Adrenal gland (tissue), 12 donors: ENCODE measurements around the gene DNAH1. TPM values are rescaled to one million over a fixed set of nuclear protein-coding genes. Genes with fewer than 3 reads are reported as not detected.
A peak's percentile ranks its signal among the peaks of the same experiment; 100 is the strongest.

Experiments used
- DNase-seq, 7 donors: peaks; one replicate each; pipeline ENCODE4 v3.0.0-alpha.2; 2019 to 2020
- H3K27ac ChIP-seq, 5 donors: fragments of 200-600 bp; sonication (generic) in 4 of 5; 1 replicate in 3 of 5; 2 replicates in 2 of 5; pipeline versions ENCODE4 v1.5.1 to v1.8.0; 2016 to 2020; ENCODE audit warnings: mild to moderate bottlenecking in 1 of 5
- H3K27me3 ChIP-seq: fragments of 200-600 bp; 2 replicates; pipeline ENCODE4 v1.8.0; 2021
- H3K36me3 ChIP-seq, 2 donors: fragments of 200-600 bp; replicated peaks in 1 of 2; 1 replicate in 1 of 2; 2 replicates in 1 of 2; pipeline versions ENCODE4 v1.5.1 to v1.8.0; 2018 to 2022
- H3K4me1 ChIP-seq, 2 donors: fragments of 200-600 bp; replicated peaks in 1 of 2; 1 replicate in 1 of 2; 2 replicates in 1 of 2; pipeline versions ENCODE4 v1.5.1 to v1.8.0; 2018 to 2021
- H3K4me3 ChIP-seq, 4 donors: fragments of 200-600 bp; sonication (generic) in 3 of 4; one replicate each; pipeline ENCODE4 v1.5.1; 2016 to 2018
- H3K9me3 ChIP-seq, 3 donors: fragments of 200-600 bp; sonication (generic) in 1 of 3; replicated peaks in 1 of 3; 1 replicate in 2 of 3; 2 replicates in 1 of 3; pipeline versions ENCODE4 v1.5.1 to v1.8.0; 2016 to 2021
- CTCF ChIP-seq, 6 experiments: fragments of 450-650 bp in 4 of 6; fragments of 200-600 bp in 2 of 6; sonication (generic) in 1 of 6; IDR thresholded peaks; 1 replicate in 5 of 6; 2 replicates in 1 of 6; pipeline versions ENCODE4 v1.5.1 to v1.8.0; 2016 to 2021; ENCODE audit warnings: antibody characterized with exemption in 6 of 6, mild to moderate bottlenecking in 2 of 6, moderate library complexity in 1 of 6
- POLR2A ChIP-seq, 2 donors: fragments of 450-650 bp; IDR thresholded peaks; one replicate each; pipeline ENCODE4 v1.6.1; 2017; ENCODE audit warnings: antibody characterized with exemption in 2 of 2, mild to moderate bottlenecking in 2 of 2, moderate library complexity in 1 of 2
- WGBS, 4 donors: extraction: QIAGEN DNeasy Blood & Tissue Kit in 2 of 4; methylation state at CpG; one replicate each; pipeline versions ENCODE4 v1.1.5 to v1.1.7; 2013 to 2017; 5-methylcytosine and 5-hydroxymethylcytosine counted together
- intact Hi-C, 2 donors: fragments of 100-400 bp; cut with DNase I; formaldehyde crosslinking; loops; one replicate each; pipeline versions ENCODE4 v1.14.1 to v1.15.0; 2022 to 2023
- microRNA counts, 2 donors: library from miRNA; unstranded; fragments of <30 nt; microRNA quantifications; one replicate each; lab custom pipeline; 2016
- microRNA-seq, 3 donors: library from miRNA; unstranded; fragments of <30 nt; microRNA quantifications; one replicate each; pipeline ENCODE4, GENCODE V29; 2017 to 2020
- polyA plus RNA-seq, 3 donors: library from polyadenylated mRNA; stranded (reverse); fragments of 200-250 nt in 2 of 3; fragments of 350-450 nt in 1 of 3; fragmentation: Illumina TruSeq in 1 of 3; extraction: RNeasy Lipid Tissue Mini Kit (QIAGEN cat#74804) in 1 of 3; gene quantifications; one replicate each; pipeline ENCODE4 v1.2.3, GENCODE V29; 2013 to 2014
- small RNA-seq, 2 donors: library from RNA; depleted of rRNA; stranded (forward); fragments of <200 nt; gene quantifications; one replicate each; pipeline ENCODE3, GENCODE V24; 2016
- total RNA-seq, 9 donors: library from RNA; depleted of rRNA in 4 of 9; stranded (reverse); fragments of >200 nt in 4 of 9; fragments of 120-200 nt in 1 of 9; fragmentation: NEBNext Ultra II Directional in 1 of 9; extraction: Animal tissue kit (Norgen Biotek cat#: 25700) in 1 of 9; gene quantifications; one replicate each; pipeline versions ENCODE4 v1.1.0 to v1.2.4, GENCODE V29; 2013 to 2023
- donor health status: healthy with polysubstance abuse.
- donor health status: Bipolar disorder and iron deficiency.
- donor health status: DM: yes; HTN: yes; CAD: no.
- donor health status: DM: no; HTN: no; CAD: no.
- donor health status: DM: no; HTN: no; CAD: no.
- donor health status: DM: yes; HTN: yes; CAD: no.

The DNAH1 gene
- total and polyA plus RNA-seq, 12 donors: 2.1 to 24.4 (median 9.0) TPM

GRCh38 chr3:52446631-52447511 lies 130.8 kb downstream of the DNAH1 start:
- no peaks in the 10 kb centered on the region for H3K4me1 ChIP-seq
- TF ChIP-seq CTCF (IDR thresholded peaks at IDR 0.05) (peak; percentile 98 to 100 (median 100)), POLR2A (IDR thresholded peaks at IDR 0.05) (no peak)
- no peaks in the 10 kb centered on the region for H3K36me3 ChIP-seq
- H3K9me3 ChIP-seq: no peaks in the 10 kb centered on the region
- 0 to 38% (median 25%) methylated on average over 4 to 13 of the region's 13 CpGs for WGBS, 4 donors
- H3K4me3 ChIP-seq: no peak overlapping the region
- no peaks in the 10 kb centered on the region for H3K27me3 ChIP-seq
- no peak overlapping the region for H3K27ac ChIP-seq
- intact Hi-C loops: no loop called here
- DNase-seq: peak in 4 of 7 donors; percentile 60 to 85 (median 72)

- WGBS, 4 donors: 62 to 68% (median 64%) methylated on average over 11 to 12 of the region's 12 CpGs
- intact Hi-C loops: no loop called here
- no peak overlapping the region for H3K27ac ChIP-seq
Measured at GRCh38 chr3:52447512-52448355, 131.6 kb downstream of the DNAH1 start.

More at GRCh38 chr3:52447512-52448355, 131.6 kb downstream of the DNAH1 start:
- Histone ChIP-seq H3K27me3 (no peaks in the 10 kb centered on the region), H3K9me3 (no peaks in the 10 kb centered on the region), H3K36me3 (no peaks in the 10 kb centered on the region), H3K4me1 (no peaks in the 10 kb centered on the region), H3K4me3 (no peak overlapping the region)
- TF ChIP-seq CTCF (IDR thresholded peaks at IDR 0.05) (no peak), POLR2A (IDR thresholded peaks at IDR 0.05) (no peak)
- DNase-seq: no peak

MicroRNAs encoded within 50 kb of the gene (microRNA counts, 767-probe panel; counts per million panel counts)
- 7,877 to 9,363 counts per million in 2 donors for microRNA hsa-let-7g-5p (lab: Ali Mortazavi, UCI)

Small RNAs within 50 kb of the gene (microRNA-seq; reads per million reads assigned to microRNA genes)
- gene MIR135A1 (0.38 to 1.1 (median 0.45) reads per million in 3 donors), gene MIRLET7G (61,047 to 149,961 (median 132,679) reads per million in 3 donors)

Small RNAs within 50 kb of the gene (small RNA-seq; reads per million reads assigned to genes)
- gene MIR135A1: 0 to 0.12 reads per million in 2 donors
- gene MIRLET7G: 1,146 to 1,762 reads per million in 2 donors

Other genes starting within 250 kb of the DNAH1 start
- gene POC1A, start 161.9 kb upstream of the DNAH1 start, total RNA-seq: 1 to 10 TPM; 2.9 to 8.4 (median 6.2) TPM
- 1 to 10 TPM; 2.0 to 6.4 (median 2.8) TPM for gene POC1A, start 161.9 kb upstream of the DNAH1 start, polyA plus RNA-seq
- 1,000 to 10,000 TPM in 1 of 9 donors, 100 to 1,000 TPM in 8; 233 to 3,700 (median 664) TPM for gene ALAS1, start 118.2 kb upstream of the DNAH1 start, total RNA-seq
- gene ALAS1, start 118.2 kb upstream of the DNAH1 start, polyA plus RNA-seq: 100 to 1,000 TPM in 2 of 3 donors, 10 to 100 TPM in 1; 64.9 to 849 (median 387) TPM
- gene TLR9, start 90.7 kb upstream of the DNAH1 start, total RNA-seq: under 1 TPM in 5 of 9 donors, not detected in 4; under 0.01 to 0.61 (median 0.13) TPM
- gene TLR9, start 90.7 kb upstream of the DNAH1 start, polyA plus RNA-seq: under 1 TPM in 2 of 3 donors, not detected in 1; 0.34 to 0.56 TPM
- 10 to 100 TPM; 31.7 to 95.6 (median 55.2) TPM for gene TWF2, start 77.2 kb upstream of the DNAH1 start, total RNA-seq
- gene TWF2, start 77.2 kb upstream of the DNAH1 start, polyA plus RNA-seq: 10 to 100 TPM; 13.6 to 28.2 (median 26.1) TPM
- gene PPM1M, start 70.6 kb upstream of the DNAH1 start, total RNA-seq: 10 to 100 TPM in 8 of 9 donors, 1 to 10 TPM in 1; 3.2 to 28.0 (median 20.4) TPM
- gene PPM1M, start 70.6 kb upstream of the DNAH1 start, polyA plus RNA-seq: 10 to 100 TPM in 2 of 3 donors, 1 to 10 TPM in 1; 9.1 to 29.8 (median 23.1) TPM
- gene WDR82, start 37.7 kb upstream of the DNAH1 start, total RNA-seq: 10 to 100 TPM; 44.6 to 84.0 (median 54.8) TPM
- gene WDR82, start 37.7 kb upstream of the DNAH1 start, polyA plus RNA-seq: 10 to 100 TPM; 23.8 to 74.2 (median 24.6) TPM
- 10 to 100 TPM in 6 of 9 donors, 1 to 10 TPM in 3; 8.1 to 17.9 (median 13.7) TPM for gene GLYCTK, start 28.5 kb upstream of the DNAH1 start, total RNA-seq
- 10 to 100 TPM in 2 of 3 donors, 1 to 10 TPM in 1; 4.9 to 31.7 (median 18.0) TPM for gene GLYCTK, start 28.5 kb upstream of the DNAH1 start, polyA plus RNA-seq
- gene BAP1, start 93.7 kb downstream of the DNAH1 start, total RNA-seq: 100 to 1,000 TPM in 1 of 9 donors, 10 to 100 TPM in 8; 68.8 to 114 (median 89.4) TPM
- 100 to 1,000 TPM in 2 of 3 donors, 10 to 100 TPM in 1; 44.0 to 146 (median 122) TPM for gene BAP1, start 93.7 kb downstream of the DNAH1 start, polyA plus RNA-seq
- gene PHF7, start 94.3 kb downstream of the DNAH1 start, total RNA-seq: 10 to 100 TPM in 1 of 9 donors, 1 to 10 TPM in 8; 4.8 to 12.2 (median 7.2) TPM
- 10 to 100 TPM in 1 of 3 donors, 1 to 10 TPM in 2; 4.0 to 13.1 (median 4.6) TPM for gene PHF7, start 94.3 kb downstream of the DNAH1 start, polyA plus RNA-seq
- 1 to 10 TPM; 1.9 to 6.8 (median 3.0) TPM for gene SEMA3G, start 128.8 kb downstream of the DNAH1 start, total RNA-seq
- 1 to 10 TPM in 2 of 3 donors, under 1 TPM in 1; 0.81 to 6.4 (median 1.9) TPM for gene SEMA3G, start 128.8 kb downstream of the DNAH1 start, polyA plus RNA-seq
- gene TNNC1, start 137.7 kb downstream of the DNAH1 start, total RNA-seq: 10 to 100 TPM in 3 of 9 donors, 1 to 10 TPM in 6; 1.1 to 42.0 (median 4.4) TPM
- gene TNNC1, start 137.7 kb downstream of the DNAH1 start, polyA plus RNA-seq: 10 to 100 TPM in 2 of 3 donors, 1 to 10 TPM in 1; 4.2 to 32.7 (median 26.7) TPM
- gene NISCH, start 139.3 kb downstream of the DNAH1 start, total RNA-seq: 100 to 1,000 TPM in 5 of 9 donors, 10 to 100 TPM in 4; 69.5 to 145 (median 107) TPM
- 100 to 1,000 TPM in 1 of 3 donors, 10 to 100 TPM in 2; 39.4 to 186 (median 93.5) TPM for gene NISCH, start 139.3 kb downstream of the DNAH1 start, polyA plus RNA-seq
- gene STAB1, start 179.0 kb downstream of the DNAH1 start, total RNA-seq: 100 to 1,000 TPM in 8 of 9 donors, 10 to 100 TPM in 1; 30.8 to 650 (median 452) TPM
- gene STAB1, start 179.0 kb downstream of the DNAH1 start, polyA plus RNA-seq: 1,000 to 10,000 TPM in 1 of 3 donors, 100 to 1,000 TPM in 1, 10 to 100 TPM in 1; 33.9 to 1,593 (median 996) TPM
- 100 to 1,000 TPM in 3 of 9 donors, 10 to 100 TPM in 6; 48.6 to 180 (median 71.3) TPM for gene NT5DC2, start 217.5 kb downstream of the DNAH1 start, total RNA-seq
- 100 to 1,000 TPM in 2 of 3 donors, 10 to 100 TPM in 1; 91.9 to 384 (median 176) TPM for gene NT5DC2, start 217.5 kb downstream of the DNAH1 start, polyA plus RNA-seq
- 100 to 1,000 TPM in 1 of 9 donors, 10 to 100 TPM in 6, 1 to 10 TPM in 2; 1.1 to 114 (median 71.2) TPM for gene UQCC5, start 220.3 kb downstream of the DNAH1 start, total RNA-seq
- 100 to 1,000 TPM in 1 of 3 donors, 10 to 100 TPM in 2; 34.9 to 330 (median 99.9) TPM for gene UQCC5, start 220.3 kb downstream of the DNAH1 start, polyA plus RNA-seq